LNCaP clone FGC (cell line): ENCODE data around the gene ID3.
"Not testable (repeated sequence)": the region's sequence is repeated elsewhere in the genome, so short reads cannot be mapped to it uniquely, and the experiment has no call there.

ENCODE experiments used
- DNase-seq: peaks from one replicate; pipeline ENCODE4 v3.0.0-alpha.2; 2011; ENCODE audit warnings: low read depth
- H3K4me3 ChIP-seq: 2 replicates; pipeline ENCODE4 v1.5.1; 2011; ENCODE audit warnings: mild to moderate bottlenecking, low read depth, low read length, control low read depth
- CTCF ChIP-seq: IDR thresholded peaks from 2 replicates; pipeline ENCODE4 v1.5.1; 2012; ENCODE audit warnings: mild to moderate bottlenecking; ENCODE audit not compliant: control insufficient read depth, insufficient read depth; ENCODE audit errors: extremely low read depth

ID3 gene

GRCh38 chr1:23585321-23586022, 26.2 kb upstream of the ID3 start:
- H3K4me3 ChIP-seq = no peak overlapping the region
- no peak for DNase-seq
- no peak for TF ChIP-seq CTCF

GRCh38 chr1:23583727-23584126, 24.4 kb upstream of the ID3 start:
- not testable (repeated sequence) for DNase-seq

GRCh38 chr1:23582820-23583219, 23.5 kb upstream of the ID3 start:
- no peak for DNase-seq
- TF ChIP-seq CTCF = no peak
- H3K4me3 ChIP-seq = no peak overlapping the region

More at GRCh38 chr1:23583727-23584126, 24.4 kb upstream of the ID3 start:
- H3K4me3 ChIP-seq = not testable (repeated sequence)

GRCh38 chr1:23581219-23581618, 21.9 kb upstream of the ID3 start:
- no peak overlapping the region for H3K4me3 ChIP-seq
- DNase-seq = no peak
- TF ChIP-seq CTCF = no peak

GRCh38 chr1:23578997-23579363, 19.7 kb upstream of the ID3 start:
- H3K4me3 ChIP-seq = no peak overlapping the region
- DNase-seq = no peak
- TF ChIP-seq CTCF = no peak

- no peak for DNase-seq
- no peak for TF ChIP-seq CTCF
- no peak overlapping the region for H3K4me3 ChIP-seq
Measured at GRCh38 chr1:23578311-23578996, 19.2 kb upstream of the ID3 start.

- DNase-seq = no peak
- no peak overlapping the region for H3K4me3 ChIP-seq
- no peak for TF ChIP-seq CTCF
Measured at GRCh38 chr1:23577056-23578004, 18.0 kb upstream of the ID3 start.
